K562 treated with DMSO at 1 percent for 24 hours (cell line): ENCODE results near the gene KLHL14. TPM values are rescaled to one million over a fixed set of nuclear protein-coding genes. Genes with fewer than 3 reads are reported as not detected.

Source experiments
- total RNA-seq: library from RNA; unstranded; fragments of 300-600 nt; gene quantifications from 2 replicates; pipeline ENCODE4 v1.2.3, GENCODE V29; 2022; ENCODE audit warnings: low read depth; ENCODE audit not compliant: insufficient read depth

The KLHL14 gene
- total RNA-seq, result not detected in 2 replicates

GRCh38 chr18:32772581-32773381 lies at the start of gene KLHL14:
KLHL14 (minus strand) TSS chr18:32773023; CDS start chr18:32770591, 2,432 bp downstream.

